Prostate gland (tissue), 2 donors: ENCODE data around the gene L3MBTL4.

Experiments used
- POLR2AphosphoS5 ChIP-seq: sonication (generic); formaldehyde crosslinking; IDR thresholded peaks from one replicate; pipeline ENCODE4 v1.6.1; 2017; ENCODE audit warnings: antibody characterized with exemption
- TF ChIP-seq, protein P1 (sequence below), 4 experiments: fragments of 200-600 bp in 2 of 4; fragments of 450-650 bp in 2 of 4; sonication (generic) in 2 of 4; IDR thresholded peaks; 1 replicate in 3 of 4; 2 replicates in 1 of 4; pipeline ENCODE4 v1.5.1; 2016 to 2019; ENCODE audit warnings: antibody characterized with exemption in 4 of 4, mild to moderate bottlenecking in 2 of 4, moderate library complexity in 2 of 4

DNA sequence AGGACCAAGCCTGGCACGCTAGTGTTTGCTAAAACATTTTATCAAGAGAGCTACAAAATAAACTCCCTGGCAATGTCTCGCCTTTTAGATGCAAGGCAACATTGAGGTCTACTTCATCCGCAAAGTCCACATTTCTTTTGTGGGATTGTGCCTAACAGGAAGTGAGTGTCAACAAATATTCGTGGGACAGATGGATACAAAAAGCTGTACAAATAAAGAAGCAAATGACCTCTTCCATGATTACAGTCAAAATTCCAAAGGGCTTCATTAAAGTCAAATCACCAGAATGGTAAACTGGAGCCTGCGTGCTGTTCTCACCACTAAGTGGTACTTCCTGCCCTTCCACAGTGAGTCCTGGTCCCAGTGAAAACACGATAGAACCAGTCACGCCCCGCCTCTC, 40.4 kb downstream of the L3MBTL4 start:
- no peak for TF ChIP-seq POLR2AphosphoS5
- TF ChIP-seq, protein P1, sequence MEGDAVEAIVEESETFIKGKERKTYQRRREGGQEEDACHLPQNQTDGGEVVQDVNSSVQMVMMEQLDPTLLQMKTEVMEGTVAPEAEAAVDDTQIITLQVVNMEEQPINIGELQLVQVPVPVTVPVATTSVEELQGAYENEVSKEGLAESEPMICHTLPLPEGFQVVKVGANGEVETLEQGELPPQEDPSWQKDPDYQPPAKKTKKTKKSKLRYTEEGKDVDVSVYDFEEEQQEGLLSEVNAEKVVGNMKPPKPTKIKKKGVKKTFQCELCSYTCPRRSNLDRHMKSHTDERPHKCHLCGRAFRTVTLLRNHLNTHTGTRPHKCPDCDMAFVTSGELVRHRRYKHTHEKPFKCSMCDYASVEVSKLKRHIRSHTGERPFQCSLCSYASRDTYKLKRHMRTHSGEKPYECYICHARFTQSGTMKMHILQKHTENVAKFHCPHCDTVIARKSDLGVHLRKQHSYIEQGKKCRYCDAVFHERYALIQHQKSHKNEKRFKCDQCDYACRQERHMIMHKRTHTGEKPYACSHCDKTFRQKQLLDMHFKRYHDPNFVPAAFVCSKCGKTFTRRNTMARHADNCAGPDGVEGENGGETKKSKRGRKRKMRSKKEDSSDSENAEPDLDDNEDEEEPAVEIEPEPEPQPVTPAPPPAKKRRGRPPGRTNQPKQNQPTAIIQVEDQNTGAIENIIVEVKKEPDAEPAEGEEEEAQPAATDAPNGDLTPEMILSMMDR (IDR thresholded peaks at IDR 0.05): no peak
